H9 (cell line): ENCODE measurements around the gene FLT3LG. TPM values are rescaled to one million over a fixed set of nuclear protein-coding genes. Genes with fewer than 3 reads are reported as not detected.
A peak's percentile ranks its signal among the peaks of the same experiment; 100 is the strongest.

Source experiments
- DNase-seq: peaks from one replicate; pipeline ENCODE4 v3.0.0-alpha.2; 2017
- H2AFZ ChIP-seq: one replicate; pipeline ENCODE4 v1.6.1; 2013; ENCODE audit warnings: mild to moderate bottlenecking, low read length, control low read depth, moderate library complexity
- H2AK5ac ChIP-seq: 2 replicates; pipeline ENCODE4 v1.6.1; 2013; ENCODE audit warnings: low read length, control low read depth, mixed read lengths; ENCODE audit not compliant: insufficient read length
- H2BK120ac ChIP-seq: one replicate; pipeline ENCODE4 v1.6.1; 2013; ENCODE audit warnings: low read depth, mild to moderate bottlenecking, low read length, control low read depth, inconsistent platforms; ENCODE audit not compliant: poor library complexity, severe bottlenecking
- H2BK12ac ChIP-seq: 2 replicates; pipeline ENCODE4 v1.6.1; 2013; ENCODE audit warnings: low read length, control low read depth, mixed read lengths, low read depth; ENCODE audit not compliant: insufficient read length
- H2BK15ac ChIP-seq: 2 replicates; pipeline ENCODE4 v1.6.1; 2013; ENCODE audit warnings: low read depth, low read length, control low read depth
- H2BK20ac ChIP-seq: one replicate; pipeline ENCODE4 v1.6.1; 2013; ENCODE audit warnings: low read depth, mild to moderate bottlenecking, low read length, control low read depth, inconsistent platforms; ENCODE audit not compliant: poor library complexity, severe bottlenecking
- H2BK5ac ChIP-seq: 2 replicates; pipeline ENCODE4 v1.6.1; 2013; ENCODE audit warnings: low read length, control low read depth, mixed read lengths; ENCODE audit not compliant: insufficient read length
- H3K14ac ChIP-seq: 2 replicates; pipeline ENCODE4 v1.6.1; 2013; ENCODE audit warnings: low read length, control low read depth; ENCODE audit not compliant: insufficient read depth
- H3K18ac ChIP-seq: 2 replicates; pipeline ENCODE4 v1.6.1; 2013; ENCODE audit warnings: low read depth, mild to moderate bottlenecking, mixed read lengths, low read length, control low read depth; ENCODE audit not compliant: insufficient read length
- H3K23ac ChIP-seq: 2 replicates; pipeline ENCODE4 v1.6.1; 2013; ENCODE audit warnings: low read length, control low read depth, mixed read lengths, low read depth; ENCODE audit not compliant: insufficient read length
- H3K23me2 ChIP-seq: 2 replicates; pipeline ENCODE4 v1.6.1; 2013; ENCODE audit warnings: low read depth, mild to moderate bottlenecking, mixed read lengths, low read length, control low read depth; ENCODE audit not compliant: insufficient read length, poor library complexity, severe bottlenecking
- H3K27ac ChIP-seq: 2 replicates; pipeline ENCODE4 v1.5.1; 2013; ENCODE audit warnings: low read length, control low read depth, mixed read lengths, low read depth; ENCODE audit not compliant: insufficient read length
- H3K27me3 ChIP-seq: 2 replicates; pipeline ENCODE4 v1.6.1; 2013; ENCODE audit warnings: low read length, control low read depth, inconsistent platforms; ENCODE audit not compliant: insufficient read depth
- H3K4ac ChIP-seq: 2 replicates; pipeline ENCODE4 v1.6.1; 2013; ENCODE audit warnings: low read depth, mild to moderate bottlenecking, control low read depth, inconsistent platforms, low read length, moderate library complexity
- H3K4me1 ChIP-seq: 2 replicates; pipeline ENCODE4 v1.6.1; 2013; ENCODE audit warnings: low read length, control low read depth, inconsistent platforms; ENCODE audit not compliant: insufficient read depth
- H3K4me2 ChIP-seq: 2 replicates; pipeline ENCODE4 v1.6.1; 2013; ENCODE audit warnings: low read length, control low read depth, mixed read lengths; ENCODE audit not compliant: insufficient read length, insufficient read depth
- H3K56ac ChIP-seq: 2 replicates; pipeline ENCODE4 v1.6.1; 2013; ENCODE audit warnings: low read depth, mild to moderate bottlenecking, mixed read lengths, low read length, control low read depth; ENCODE audit not compliant: insufficient read length
- H3K79me1 ChIP-seq: 2 replicates; pipeline ENCODE4 v1.6.1; 2013; ENCODE audit warnings: low read depth, mild to moderate bottlenecking, moderate library complexity, low read length, control low read depth, inconsistent platforms; ENCODE audit not compliant: insufficient read depth, poor library complexity, severe bottlenecking
- H3K79me2 ChIP-seq: 2 replicates; pipeline ENCODE4 v1.6.1; 2013; ENCODE audit warnings: low read length, control low read depth, inconsistent platforms; ENCODE audit not compliant: insufficient read depth
- H3K9ac ChIP-seq: 2 replicates; pipeline ENCODE4 v1.6.1; 2013; ENCODE audit warnings: low read length, control low read depth, mixed read lengths; ENCODE audit not compliant: insufficient read length; ENCODE audit errors: extremely low read depth
- H3K9me3 ChIP-seq: one replicate; pipeline ENCODE4 v1.6.1; 2013; ENCODE audit warnings: low read depth, low read length, inconsistent platforms; ENCODE audit not compliant: control insufficient read depth
- H3T11ph ChIP-seq: one replicate; pipeline ENCODE4 v1.6.1; 2013; ENCODE audit warnings: mild to moderate bottlenecking, low read length, control low read depth, inconsistent platforms
- H4K20me1 ChIP-seq: one replicate; pipeline ENCODE4 v1.6.1; 2013; ENCODE audit not compliant: control insufficient read depth, insufficient read length, insufficient read depth
- H4K5ac ChIP-seq: 2 replicates; pipeline ENCODE4 v1.6.1; 2013; ENCODE audit warnings: low read depth, mild to moderate bottlenecking, mixed read lengths, low read length, control low read depth; ENCODE audit not compliant: insufficient read length
- H4K8ac ChIP-seq: replicated peaks from 2 replicates; pipeline ENCODE4 v1.6.1; 2013; ENCODE audit warnings: low read length, control low read depth, mixed read lengths, low read depth; ENCODE audit not compliant: insufficient read length
- H4K91ac ChIP-seq: 2 replicates; pipeline ENCODE4 v1.6.1; 2013; ENCODE audit warnings: low read depth, mild to moderate bottlenecking, moderate library complexity, mixed read lengths, low read length, control low read depth; ENCODE audit not compliant: insufficient read length
- H3K27ac Mint-ChIP-seq, 3 experiments: 2 replicates in 2 of 3; 3 replicates in 1 of 3; pipeline ENCODE4 v1.8.0; 2020 to 2021; ENCODE audit warnings: mixed read lengths in 3 of 3, mild to moderate bottlenecking in 1 of 3, moderate library complexity in 1 of 3
- H3K27me3 Mint-ChIP-seq: 2 replicates; pipeline ENCODE4 v1.8.0; 2021; ENCODE audit warnings: low read depth, mild to moderate bottlenecking, moderate library complexity, mixed read lengths
- H3K36me3 Mint-ChIP-seq, 3 experiments: 2 replicates in 2 of 3; 3 replicates in 1 of 3; pipeline ENCODE4 v1.8.0; 2020 to 2021; ENCODE audit warnings: low read depth in 3 of 3, mixed read lengths in 3 of 3; ENCODE audit not compliant: insufficient read depth in 1 of 3
- H3K4me1 Mint-ChIP-seq, 2 experiments: 2 replicates each; pipeline ENCODE4 v1.8.0; 2020; ENCODE audit warnings: mixed read lengths in 2 of 2
- H3K4me3 Mint-ChIP-seq, 2 experiments: 2 replicates in 1 of 2; 3 replicates in 1 of 2; pipeline ENCODE4 v1.8.0; 2020 to 2021; ENCODE audit warnings: mild to moderate bottlenecking in 2 of 2, mixed read lengths in 2 of 2, moderate library complexity in 1 of 2
- H3K9me3 Mint-ChIP-seq, 2 experiments: 2 replicates in 1 of 2; 3 replicates in 1 of 2; pipeline ENCODE4 v1.8.0; 2020; ENCODE audit warnings: mild to moderate bottlenecking in 2 of 2, mixed read lengths in 2 of 2, moderate library complexity in 1 of 2
- CTCF ChIP-seq: fragments of 200-600 bp; sonication (generic); conservative IDR thresholded peaks from 3 replicates; pipeline ENCODE4 v1.8.0; 2021; ENCODE audit warnings: antibody characterized with exemption, mild to moderate bottlenecking
- WGBS: extraction: QIAGEN DNeasy Blood & Tissue Kit; methylation state at CpG from one replicate; pipeline ENCODE4 v1.1.7; 2013; ENCODE audit warnings: missing lambda C conversion rate, low lambda C conversion rate, mixed read lengths; ENCODE audit not compliant: insufficient read length; ENCODE audit errors: extremely low coverage; 5-methylcytosine and 5-hydroxymethylcytosine counted together
- total RNA-seq: library from RNA; stranded (reverse); gene quantifications from 2 replicates; pipeline ENCODE4 v1.2.1, GENCODE V29; 2021

FLT3LG gene
- total RNA-seq, 1 experiment from 2014 or later, result 2.1 TPM

GRCh38 chr19:49458567-49458903 lies 15.5 kb upstream of the FLT3LG start:
- H3K4me3 Mint-ChIP-seq, result no peak overlapping the region
- no peaks in the 10 kb centered on the region; the same call in 1 of the 2 replicates for H3K27me3 Mint-ChIP-seq

More at GRCh38 chr19:49458567-49458903, 15.5 kb upstream of the FLT3LG start:
- no peak overlapping the region for H3K9ac ChIP-seq
- H4K20me1 ChIP-seq, result no peaks in the 10 kb centered on the region
- no peak overlapping the region for H4K91ac ChIP-seq
- no peak overlapping the region for H3K4me2 ChIP-seq
- no peak overlapping the region for H2AK5ac ChIP-seq
- H2BK5ac ChIP-seq, result no peak overlapping the region
- no peak overlapping the region for H3K18ac ChIP-seq
- H2BK12ac ChIP-seq, result no peak overlapping the region
- H4K8ac ChIP-seq, result no peak overlapping the region
- H3K23me2 ChIP-seq, result peaks cover 5% of the 10 kb centered on the region
- H3K4ac ChIP-seq, result no peak overlapping the region
- peaks cover 3% of the 10 kb centered on the region for H3K79me1 ChIP-seq
- no peak for DNase-seq
- H3K27ac ChIP-seq, result no peak overlapping the region
- H3K4me1 Mint-ChIP-seq, result peaks cover 0 to 6% of the 10 kb centered on the region in 2 experiments; a peak in 2 of 4 replicates
- no peak overlapping the region for H4K5ac ChIP-seq
- H3T11ph ChIP-seq, result no peak overlapping the region
- H2BK15ac ChIP-seq, result no peak overlapping the region
- no peaks in the 10 kb centered on the region for H3K9me3 ChIP-seq
- no peak overlapping the region for H3K14ac ChIP-seq
- H3K9me3 Mint-ChIP-seq, result no peaks in the 10 kb centered on the region; a peak in 1 of 5 replicates
- H3K23ac ChIP-seq, result no peak overlapping the region
- H3K56ac ChIP-seq, result no peak overlapping the region
- no peaks in the 10 kb centered on the region for H3K4me1 ChIP-seq
- no peaks in the 10 kb centered on the region for H3K79me2 ChIP-seq
- TF ChIP-seq CTCF, result no peak
- no peak overlapping the region for H2BK20ac ChIP-seq
- H2BK120ac ChIP-seq, result no peak overlapping the region
- H3K27me3 ChIP-seq, result no peaks in the 10 kb centered on the region
- H3K27ac Mint-ChIP-seq, result peak overlapping the region in 1 of 3 experiments; percentile 18; a peak in 1 of 7 replicates
- peaks cover 15 to 37% (median 35%) of the 10 kb centered on the region in 3 experiments; a peak in 6 of 7 replicates for H3K36me3 Mint-ChIP-seq
- no CpG with 5 or more reads among the region's 5 CpGs for WGBS
- H2AFZ ChIP-seq, result no peak overlapping the region
